Activated T-cell treated with anti-CD3 and anti-CD28 coated beads for 48 hours (primary cell): ENCODE results near the gene B3GNT9.

Experiments
- DNase-seq: peaks from one replicate; pipeline ENCODE4 v3.0.0-alpha.2; 2020; ENCODE audit warnings: low read depth

B3GNT9 gene

DNA sequence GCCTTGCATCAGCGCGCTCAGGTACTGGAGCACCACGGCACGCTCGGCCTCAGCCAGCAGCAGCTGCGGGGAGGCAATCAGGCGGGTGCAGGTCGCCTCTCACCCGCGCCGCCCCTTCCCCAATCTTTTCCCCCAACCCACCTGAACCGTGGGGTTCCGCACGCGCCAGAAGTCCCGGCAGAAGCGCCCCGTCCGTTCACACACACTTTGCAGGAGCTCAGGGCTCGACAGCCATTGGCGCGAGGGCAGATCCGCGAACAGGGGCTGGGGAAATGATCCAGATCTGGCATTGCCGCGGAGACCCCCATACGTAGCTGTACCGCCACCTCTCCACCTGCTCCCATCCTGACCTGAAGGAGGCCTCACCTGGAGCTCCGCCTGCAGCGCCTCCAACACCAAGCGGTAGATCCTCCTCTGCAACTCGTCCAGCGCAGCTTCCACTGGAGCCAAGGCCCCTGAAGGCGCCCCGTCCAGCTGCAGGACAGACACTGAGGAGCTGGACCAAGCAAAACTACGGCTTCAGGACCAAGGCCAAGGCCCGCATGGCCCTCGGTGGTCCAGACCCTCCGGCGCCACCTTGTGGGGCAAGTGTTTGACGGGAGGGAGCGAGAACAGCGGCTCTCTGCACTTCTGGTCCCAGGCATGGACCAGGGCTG is 34.3 kb upstream of the B3GNT9 start:
- DNase-seq, result peak; percentile 83

DNA sequence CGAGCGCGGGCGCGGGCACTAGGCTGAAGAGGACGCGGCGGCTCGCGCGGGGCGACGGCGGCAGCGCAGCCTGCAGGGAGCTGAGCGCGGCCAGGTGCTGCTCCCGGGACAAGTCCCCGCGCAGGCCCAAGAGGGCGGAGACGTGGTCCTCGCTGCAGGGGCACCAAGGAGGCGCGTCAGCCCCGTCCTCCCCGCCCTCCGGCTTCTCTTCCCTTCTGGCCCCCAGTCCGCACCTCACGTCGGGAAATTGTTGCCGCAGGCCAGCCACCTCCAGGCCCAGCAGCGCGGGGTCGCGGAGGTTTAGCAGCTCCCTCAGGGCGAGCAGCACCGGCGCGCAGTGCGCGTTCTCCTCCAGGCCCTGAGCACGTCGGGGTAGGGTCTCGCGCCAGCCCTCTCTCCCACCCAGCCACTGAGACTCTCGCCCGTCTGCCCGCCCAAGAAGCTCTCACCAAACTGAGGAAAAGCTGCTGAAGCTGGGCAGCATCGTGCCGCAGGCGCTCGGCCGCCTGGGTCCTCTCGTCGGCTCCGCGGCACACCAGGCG is 33.7 kb upstream of the B3GNT9 start:
- no peak for DNase-seq

DNA sequence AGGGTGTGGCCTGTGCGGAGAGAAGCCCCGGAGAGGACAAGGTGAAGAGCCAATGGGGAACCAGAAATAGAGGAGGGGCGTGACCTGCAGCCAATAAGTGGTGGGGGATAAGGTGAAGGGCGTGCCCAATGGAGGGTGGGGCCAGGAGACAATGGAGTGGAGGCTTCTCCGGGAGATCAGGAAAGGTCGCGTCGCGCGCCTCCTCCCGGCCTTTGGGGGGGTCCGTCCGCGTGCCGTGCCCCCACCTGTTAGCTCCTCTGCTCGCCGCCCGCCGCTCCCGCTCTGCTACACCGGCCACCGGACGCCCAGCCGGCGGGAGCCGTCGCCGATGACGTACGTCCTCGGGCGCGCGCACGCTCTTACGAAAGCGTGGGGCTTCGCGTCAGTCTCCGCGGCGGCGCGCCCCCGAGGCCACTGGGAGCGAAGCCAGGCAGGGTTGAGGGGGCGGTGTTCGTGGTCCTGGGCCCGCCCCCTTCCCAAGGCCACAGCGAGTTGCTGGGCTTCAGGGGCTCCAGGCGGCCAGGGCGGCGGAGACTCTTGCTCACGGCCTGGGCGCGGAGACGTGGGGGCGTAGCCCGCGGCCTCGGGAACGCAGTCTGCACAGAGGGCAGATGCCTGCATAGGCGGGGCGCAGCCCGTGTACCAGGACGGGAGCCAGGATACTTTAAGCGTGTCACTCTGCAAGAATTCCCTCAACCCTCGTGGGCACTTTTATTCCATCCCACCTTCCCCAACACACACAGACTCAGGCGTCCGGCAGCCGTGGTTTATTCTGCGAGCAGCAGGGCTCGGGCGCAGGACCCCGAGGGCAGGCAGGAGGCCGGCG is 33.0 kb upstream of the B3GNT9 start, which contains the start of gene MATCAP1:
Gene MATCAP1, minus strand, starts transcription at position 337 of the 826 bp plus-strand sequence. CDS start 3,353 bp downstream, outside the sequence.
- DNase-seq, result peak; percentile 88

DNA sequence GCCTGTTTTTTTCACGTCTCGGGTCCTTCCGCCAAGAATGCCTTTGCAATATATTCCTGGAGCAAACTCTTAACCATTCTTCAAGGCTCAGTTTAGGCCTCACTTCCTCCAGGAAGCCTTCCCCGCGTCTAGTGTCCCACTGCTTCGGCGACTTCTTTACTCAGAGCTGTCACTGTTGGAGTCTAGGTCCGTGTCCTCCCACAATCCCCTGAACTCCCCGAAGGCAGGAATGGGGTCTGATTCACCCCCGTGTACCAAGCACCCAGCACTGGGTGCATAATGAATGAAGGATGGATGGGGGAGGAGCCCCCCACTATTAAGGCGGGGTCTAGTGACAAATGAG is 32.5 kb upstream of the B3GNT9 start:
- no peak for DNase-seq

GRCh38 chr16:67182288-67182687 is 31.5 kb upstream of the B3GNT9 start:
- no peak for DNase-seq

- no peak for DNase-seq
Measured at GRCh38 chr16:67181346-67181745, 30.5 kb upstream of the B3GNT9 start.

- DNase-seq, result no peak
Measured at GRCh38 chr16:67180166-67180565, 29.4 kb upstream of the B3GNT9 start.

DNA sequence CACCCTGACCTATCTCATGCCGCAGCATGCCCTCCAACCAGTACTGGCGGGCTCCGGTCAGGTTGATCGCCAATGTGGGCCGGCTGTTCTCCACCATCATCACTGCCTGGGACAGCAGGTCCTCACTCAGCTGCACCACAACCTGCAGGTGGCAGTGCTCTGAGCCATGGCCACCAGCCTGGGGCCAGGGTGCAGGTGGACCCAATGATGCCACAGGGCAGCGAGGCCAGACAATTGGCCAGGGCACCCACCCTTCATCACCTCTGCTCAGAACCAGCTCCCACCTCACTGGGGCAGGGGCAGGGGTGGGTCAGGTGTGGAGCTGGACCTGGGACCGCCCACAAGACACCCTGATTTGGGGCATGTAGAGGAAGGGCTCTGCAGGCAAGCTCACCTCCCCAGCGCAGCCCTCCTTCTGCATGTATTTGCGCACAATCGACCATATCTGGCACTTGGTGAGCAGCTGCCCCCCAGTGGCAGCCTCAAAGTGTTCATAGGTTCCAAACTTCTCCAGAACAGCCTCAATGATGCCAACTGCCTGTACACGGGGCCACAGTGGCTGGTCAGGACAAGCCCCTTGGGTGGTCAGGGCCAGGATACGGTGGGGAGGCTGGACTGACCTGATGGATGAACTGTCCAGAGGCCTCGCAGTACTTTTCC is 28.8 kb upstream of the B3GNT9 start:
- no peak for DNase-seq

- DNase-seq, result no peak
Measured at GRCh38 chr16:67177743-67178699, 27.2 kb upstream of the B3GNT9 start.

GRCh38 chr16:67176662-67177061 is 25.9 kb upstream of the B3GNT9 start:
- no peak for DNase-seq

DNA sequence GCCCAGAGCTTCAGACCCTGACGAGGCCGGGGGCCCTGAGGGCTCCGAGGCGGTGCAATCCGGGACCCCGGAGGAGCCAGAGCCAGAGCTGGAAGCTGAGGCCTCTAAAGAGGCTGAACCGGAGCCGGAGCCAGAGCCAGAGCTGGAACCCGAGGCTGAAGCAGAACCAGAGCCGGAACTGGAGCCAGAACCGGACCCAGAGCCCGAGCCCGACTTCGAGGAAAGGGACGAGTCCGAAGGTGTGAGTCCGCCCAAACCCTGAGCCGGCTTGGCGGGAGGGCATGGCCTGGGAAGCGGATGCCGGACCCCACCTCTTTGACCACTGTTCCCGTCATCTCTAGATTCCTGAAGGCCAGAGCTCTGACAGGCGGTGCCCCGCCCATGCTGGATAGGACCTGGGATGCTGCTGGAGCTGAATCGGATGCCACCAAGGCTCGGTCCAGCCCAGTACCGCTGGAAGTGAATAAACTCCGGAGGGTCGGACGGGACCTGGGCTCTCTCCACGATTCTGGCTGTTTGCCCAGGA is 24.0 kb upstream of the B3GNT9 start:
- DNase-seq, result no peak

DNA sequence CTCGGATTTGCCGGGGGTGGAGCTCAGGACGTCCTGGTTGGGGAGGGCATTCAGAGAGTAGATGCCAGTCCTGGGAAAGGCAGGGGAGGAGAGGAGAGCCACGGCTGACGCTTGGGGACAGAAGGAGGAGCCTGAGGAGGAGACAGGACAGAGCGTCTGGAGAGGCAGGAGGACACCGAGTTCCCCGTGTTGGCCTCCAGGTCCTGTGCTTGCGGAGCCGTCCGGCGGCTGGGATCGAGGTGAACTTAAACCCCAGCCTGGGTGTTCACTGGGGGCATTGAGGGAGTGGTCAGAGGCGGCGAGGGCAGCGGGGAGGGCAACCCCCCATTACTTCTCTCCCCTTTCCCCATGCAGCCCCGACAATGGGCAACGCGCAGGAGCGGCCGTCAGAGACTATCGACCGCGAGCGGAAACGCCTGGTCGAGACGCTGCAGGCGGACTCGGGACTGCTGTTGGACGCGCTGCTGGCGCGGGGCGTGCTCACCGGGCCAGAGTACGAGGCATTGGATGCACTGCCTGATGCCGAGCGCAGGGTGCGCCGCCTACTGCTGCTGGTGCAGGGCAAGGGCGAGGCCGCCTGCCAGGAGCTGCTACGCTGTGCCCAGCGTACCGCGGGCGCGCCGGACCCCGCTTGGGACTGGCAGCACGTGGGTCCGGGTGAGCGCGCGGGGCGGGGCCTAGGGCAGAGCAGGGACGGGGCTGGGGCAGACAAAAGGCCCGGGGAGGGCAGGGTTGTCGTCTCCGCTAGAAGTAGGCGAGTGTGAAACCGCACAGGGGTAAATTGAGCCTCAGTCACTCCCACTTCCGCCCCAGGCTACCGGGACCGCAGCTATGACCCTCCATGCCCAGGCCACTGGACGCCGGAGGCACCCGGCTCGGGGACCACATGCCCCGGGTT is 23.3 kb upstream of the B3GNT9 start:
- DNase-seq, result no peak

DNA sequence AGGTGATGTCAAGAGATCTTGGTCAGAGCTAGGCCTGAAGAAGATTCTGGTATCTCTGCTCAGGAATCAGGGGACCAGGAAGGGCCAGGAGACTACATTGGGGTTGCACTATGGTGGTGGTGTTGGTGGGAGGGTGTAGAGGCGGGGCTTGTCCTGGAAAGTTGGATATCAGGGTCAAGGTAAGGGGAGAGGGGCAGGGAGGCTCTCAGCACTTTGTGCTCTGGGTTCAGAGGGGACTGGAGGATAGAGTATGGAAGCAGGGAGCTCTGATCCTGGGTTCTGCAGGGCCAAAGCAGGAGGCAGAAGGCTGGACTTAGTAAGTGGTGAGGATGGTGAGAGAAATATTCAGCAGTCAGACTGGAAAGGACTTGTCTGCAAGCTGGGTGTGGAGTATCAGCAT is 22.5 kb upstream of the B3GNT9 start:
- no peak for DNase-seq

GRCh38 chr16:67170949-67171649 is 20.3 kb upstream of the B3GNT9 start:
- no peak for DNase-seq

DNA sequence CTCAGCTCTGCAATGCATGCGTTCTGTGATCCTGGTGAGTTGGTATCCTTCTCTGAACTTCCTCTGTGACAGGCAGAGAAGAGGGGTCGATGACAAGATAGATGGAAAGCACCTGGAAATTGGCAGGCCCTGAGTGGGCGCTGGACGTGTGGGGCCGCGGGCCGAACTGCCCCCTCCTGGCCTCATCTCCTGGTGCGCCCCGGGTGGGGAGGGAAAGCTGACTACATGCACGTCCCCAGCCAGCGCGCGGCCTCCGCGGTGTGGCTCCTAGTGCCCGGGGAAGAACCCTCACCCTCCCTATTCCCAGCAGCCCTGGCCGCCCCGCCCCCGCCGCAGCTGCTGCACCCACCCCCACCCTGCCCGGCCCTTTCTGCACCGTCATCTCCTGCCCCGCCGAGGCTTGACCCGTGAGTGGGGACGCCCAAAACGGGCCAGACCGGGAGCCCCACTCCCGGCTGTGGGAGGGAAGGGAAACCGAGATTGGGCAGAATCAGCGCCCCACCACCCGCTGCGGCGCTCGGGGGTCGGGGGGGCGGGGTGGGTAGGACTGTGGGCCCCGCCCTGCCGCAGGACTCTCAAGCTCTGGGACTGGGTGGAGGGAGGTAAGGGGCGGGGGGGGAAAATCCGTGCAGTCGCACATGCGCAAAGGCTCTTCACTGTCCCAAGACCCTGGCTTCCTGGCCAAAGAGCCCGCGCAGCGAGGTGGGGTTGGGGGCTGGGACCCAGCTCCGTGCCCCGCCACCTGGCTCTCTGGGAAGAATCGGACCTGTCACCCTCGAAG is 19.6 kb upstream of the B3GNT9 start, which contains the start of gene NOL3:
Gene NOL3, plus strand, starts transcription at position 371 of the 781 bp plus-strand sequence.
- DNase-seq, result no peak

DNA sequence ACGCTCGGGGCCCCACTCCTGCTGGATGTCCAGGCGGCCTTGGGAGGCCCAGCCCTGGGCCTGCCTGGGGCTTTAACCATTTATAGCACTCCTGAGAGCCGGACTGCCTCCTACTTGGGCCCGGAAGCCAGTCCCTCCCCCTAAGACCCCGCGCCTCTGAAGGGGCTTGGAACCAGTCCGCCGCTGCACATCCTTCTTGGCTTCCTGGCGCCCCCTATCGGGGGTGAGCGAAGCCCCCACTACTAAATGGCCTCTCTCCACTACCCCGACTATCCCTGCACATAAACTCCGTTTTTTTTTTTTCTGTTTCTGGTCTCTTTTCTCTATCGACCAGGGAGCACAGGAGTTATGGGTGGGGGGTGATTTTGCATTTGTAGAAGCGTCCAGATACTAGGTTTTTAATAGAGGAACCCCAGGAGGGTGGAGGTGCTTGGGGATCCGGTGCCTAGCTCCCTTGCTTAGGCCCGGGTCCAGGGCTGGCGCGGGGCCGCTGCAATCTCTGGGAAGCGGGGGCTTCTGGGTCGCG is 18.9 kb upstream of the B3GNT9 start:
- no peak for DNase-seq

DNA sequence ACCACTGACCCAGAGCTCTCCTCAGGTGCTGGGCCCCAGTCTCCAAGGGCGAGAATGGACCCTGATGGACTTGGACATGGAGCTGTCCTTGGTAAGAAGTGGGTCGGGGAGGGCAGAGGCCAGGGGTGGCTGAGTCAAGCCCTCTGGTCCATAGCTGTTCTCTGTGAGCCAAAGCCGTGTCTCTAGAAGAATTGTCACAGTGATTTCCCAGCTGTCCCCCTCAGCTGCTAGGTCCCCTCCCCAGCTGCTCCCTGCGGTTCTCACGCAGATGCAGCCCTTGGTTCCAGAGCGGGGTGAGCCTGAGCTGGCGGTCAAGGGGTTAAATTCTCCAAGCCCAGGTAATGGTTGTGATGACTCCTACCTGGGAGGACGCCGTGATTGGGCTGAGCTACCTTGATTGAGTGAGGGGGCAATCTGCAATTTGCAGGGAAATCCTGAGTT is 18.2 kb upstream of the B3GNT9 start:
- no peak for DNase-seq

- DNase-seq, result no peak
Measured at GRCh38 chr16:67167588-67167987, 16.8 kb upstream of the B3GNT9 start.
